GM12878 (cell line): ENCODE results near the gene LAMC3. TPM values are rescaled to one million over a fixed set of nuclear protein-coding genes. Genes with fewer than 3 reads are reported as not detected.
A peak's percentile ranks its signal among the peaks of the same experiment; 100 is the strongest.

Experiments used
- ATAC-seq: fragments of 200-7000 bp; cut with Tn5 transposase; 3 replicates; pipeline ENCODE4 v1.9.1; 2020; ENCODE audit warnings: mild to moderate bottlenecking, moderate library complexity
- BruUV-seq: library from RNA; stranded (reverse); fragments of 400-500 nt; replicated peaks from 2 replicates; lab custom pipeline; 2021; lab: Mats Ljungman, UMichigan
- CTCF ChIA-PET: fragments of 300-600 bp; sonication (Branson Sonifier 250); formaldehyde crosslinking; extraction: SDS; loops from one replicate; lab custom pipeline; 2021; ENCODE audit warnings: inconsistent platforms; lab: Yijun Ruan, JAX
- POLR2A ChIA-PET: fragments of 350-600 bp; formaldehyde crosslinking; extraction: SDS; loops from one replicate; lab custom pipeline; 2021; ENCODE audit warnings: inconsistent platforms; lab: Charles Lee
- RAD21 ChIA-PET: fragments of 300-600 bp; sonication (Branson Sonifier 250); formaldehyde crosslinking; loops from one replicate; lab custom pipeline; 2023; ENCODE audit warnings: antibody characterized with exemption; ENCODE audit not compliant: unreplicated experiment; lab: Charles Lee
- SMC1A ChIA-PET: fragments of 300-600 bp; sonication (Branson Sonifier 250); formaldehyde crosslinking; loops from one replicate; lab custom pipeline; 2023; ENCODE audit not compliant: unreplicated experiment, uncharacterized antibody; lab: Charles Lee
- DNase-seq: peaks from one replicate; pipeline ENCODE4 v3.0.0-alpha.2; 2011; ENCODE audit warnings: low read depth, low spot score
- FAIRE-seq: peaks from 3 replicates; lab custom pipeline; 2011; peaks lifted over from hg19 to GRCh38; lab: Jason Lieb, UNC
- H2AFZ ChIP-seq: 2 replicates; pipeline ENCODE4 v1.6.0; 2011; ENCODE audit warnings: low read depth, low read length, control low read depth; ENCODE audit not compliant: control insufficient read depth
- H3K27ac ChIP-seq: 2 replicates; pipeline ENCODE4 v1.5.1; 2011; ENCODE audit warnings: control low read depth; ENCODE audit not compliant: control insufficient read depth, insufficient read depth
- H3K27me3 ChIP-seq, 2 experiments: replicated peaks in 1 of 2; 2 replicates each; pipeline versions ENCODE4 v1.6.0 to v1.6.1; 2011; ENCODE audit warnings: low read length in 1 of 2; ENCODE audit not compliant: control insufficient read depth in 2 of 2, insufficient read depth in 2 of 2
- H3K36me3 ChIP-seq, 2 experiments: 2 replicates each; pipeline ENCODE4 v1.5.1; 2011; ENCODE audit warnings: low read length in 1 of 2; ENCODE audit not compliant: control insufficient read depth in 2 of 2, insufficient read depth in 2 of 2
- H3K4me1 ChIP-seq: 2 replicates; pipeline ENCODE4 v1.6.1; 2011; ENCODE audit warnings: mild to moderate bottlenecking, low read length, moderate library complexity, mixed read lengths; ENCODE audit not compliant: control insufficient read depth, insufficient read depth
- H3K4me2 ChIP-seq: 2 replicates; pipeline ENCODE4 v1.6.0; 2011; ENCODE audit warnings: control low read depth; ENCODE audit not compliant: control insufficient read depth, insufficient read depth
- H3K4me3 ChIP-seq: fragments of 200-600 bp; sonication (generic); 2 replicates; pipeline ENCODE4 v1.5.1; 2016
- H3K79me2 ChIP-seq: 2 replicates; pipeline ENCODE4 v1.6.0; 2011; ENCODE audit warnings: low read length; ENCODE audit not compliant: control insufficient read depth, insufficient read depth
- H3K9ac ChIP-seq: 2 replicates; pipeline ENCODE4 v1.8.0; 2011; ENCODE audit warnings: low read length, control low read depth, mixed read lengths; ENCODE audit not compliant: control insufficient read depth, insufficient read depth
- H3K9me3 ChIP-seq: replicated peaks from 3 replicates; pipeline ENCODE4 v1.5.1; 2011; ENCODE audit warnings: mild to moderate bottlenecking, low read length; ENCODE audit not compliant: control insufficient read depth, insufficient read depth
- H4K20me1 ChIP-seq: 2 replicates; pipeline ENCODE4 v1.6.0; 2011; ENCODE audit not compliant: control insufficient read depth, insufficient read depth
- ASH2L ChIP-seq: fragments of 300-600, 200-600 bp; sonication (generic); IDR thresholded peaks from 2 replicates; pipeline ENCODE4 v1.6.1; 2017; ENCODE audit warnings: low read depth, mild to moderate bottlenecking, borderline replicate concordance
- FOS ChIP-seq: IDR thresholded peaks from 3 replicates; pipeline ENCODE4 v1.6.1; 2011; ENCODE audit warnings: borderline replicate concordance; ENCODE audit not compliant: insufficient read length; ENCODE audit errors: extremely low read depth
- GATAD2B ChIP-seq: fragments of 450-650 bp; conservative IDR thresholded peaks from 2 replicates; pipeline ENCODE4 v1.6.1; 2017; ENCODE audit warnings: low read depth, mild to moderate bottlenecking, moderate library complexity
- IRF5 ChIP-seq: fragments of 450-650 bp; IDR thresholded peaks from 2 replicates; pipeline ENCODE4 v1.6.1; 2017; ENCODE audit warnings: borderline replicate concordance
- KLF5 ChIP-seq: fragments of 450-650 bp; IDR thresholded peaks from 2 replicates; pipeline ENCODE4 v1.6.1; 2014; ENCODE audit warnings: mild to moderate bottlenecking; ENCODE audit not compliant: partially characterized antibody
- NFXL1 ChIP-seq: fragments of 450-650 bp; IDR thresholded peaks from 2 replicates; pipeline ENCODE4 v1.6.1; 2017; ENCODE audit warnings: antibody characterized with exemption, mild to moderate bottlenecking, borderline replicate concordance
- PAX5 ChIP-seq: IDR thresholded peaks from 2 replicates; pipeline ENCODE4 v1.6.1; 2011; ENCODE audit warnings: low read depth, low read length, borderline replicate concordance
- PML ChIP-seq: IDR thresholded peaks from 2 replicates; pipeline ENCODE4 v1.6.1; 2012; ENCODE audit warnings: low read length, inconsistent platforms
- TAF1 ChIP-seq: IDR thresholded peaks from 2 replicates; pipeline ENCODE4 v1.6.1; 2011; ENCODE audit warnings: mild to moderate bottlenecking, low read depth, low read length, borderline replicate concordance
- YY1 ChIP-seq: IDR thresholded peaks from 2 replicates; pipeline ENCODE4 v1.6.1; 2011; ENCODE audit warnings: low read depth, mild to moderate bottlenecking, low read length
- WGBS: methylation state at CpG from one replicate; pipeline ENCODE4 v1.1.6; 2016; ENCODE audit warnings: low lambda C conversion rate; ENCODE audit not compliant: insufficient replicate concordance, insufficient coverage; ENCODE audit errors: missing lambda C conversion rate; 5-methylcytosine and 5-hydroxymethylcytosine counted together
- in situ Hi-C: fragments of 300-500 bp; cut with MboI; formaldehyde crosslinking; loops from 9 replicates; pipeline ENCODE4 v1.14.3; 2018; ENCODE audit warnings: mixed read lengths
- intact Hi-C: fragments of 100-400 bp; cut with micrococcal nuclease; formaldehyde crosslinking; loops from one replicate; pipeline ENCODE4 v1.14.2; 2022; ENCODE audit not compliant: unreplicated experiment
- polyA plus RNA-seq, 11 experiments: library from polyadenylated mRNA; depleted of rRNA in 4 of 11; unstranded in 6 of 11; stranded (reverse) in 5 of 11; fragments of >200 nt; fragmentation: Nextera tagmentation in 4 of 11; fragmentation: Illumina TruSeq in 1 of 11; extraction: Ambion mirVana in 4 of 11; extraction: Trizol in 1 of 11; gene quantifications; 1 replicate in 1 of 11; 2 replicates in 10 of 11; pipeline versions ENCODE4 v1.2.1 to v1.2.3, GENCODE V29; 2011 to 2016; ENCODE audit warnings: inconsistent platforms in 2 of 11, missing spikeins in 2 of 11, low read depth in 1 of 11
- total RNA-seq, 4 experiments: library from RNA; depleted of rRNA in 3 of 4; stranded (reverse); fragments of >200 nt in 3 of 4; fragmentation: Illumina TruSeq in 1 of 4; extraction: Trizol in 1 of 4; gene quantifications; 2 replicates each; pipeline versions ENCODE4 v1.2.1 to v1.2.3, GENCODE V29; 2013 to 2021
- TF ChIP-seq, protein P1 (sequence below): fragments of 450-650 bp; IDR thresholded peaks from 2 replicates; pipeline ENCODE4 v1.6.1; 2017; ENCODE audit warnings: mild to moderate bottlenecking, low read depth, inconsistent platforms; ENCODE audit not compliant: poor library complexity, severe bottlenecking
- TF ChIP-seq, protein P2 (sequence below): IDR thresholded peaks from 2 replicates; pipeline ENCODE4 v1.6.1; 2012; ENCODE audit warnings: improper control_type of control experiment, low read depth, low read length; ENCODE audit not compliant: insufficient replicate concordance

Gene LAMC3
- total and polyA plus RNA-seq, 10 of the 15 experiments (the other 5 are each of a cell fraction or from before 2014, with no cell fraction given): under 0.01 to 0.08 TPM; not detected in 8

DNA sequence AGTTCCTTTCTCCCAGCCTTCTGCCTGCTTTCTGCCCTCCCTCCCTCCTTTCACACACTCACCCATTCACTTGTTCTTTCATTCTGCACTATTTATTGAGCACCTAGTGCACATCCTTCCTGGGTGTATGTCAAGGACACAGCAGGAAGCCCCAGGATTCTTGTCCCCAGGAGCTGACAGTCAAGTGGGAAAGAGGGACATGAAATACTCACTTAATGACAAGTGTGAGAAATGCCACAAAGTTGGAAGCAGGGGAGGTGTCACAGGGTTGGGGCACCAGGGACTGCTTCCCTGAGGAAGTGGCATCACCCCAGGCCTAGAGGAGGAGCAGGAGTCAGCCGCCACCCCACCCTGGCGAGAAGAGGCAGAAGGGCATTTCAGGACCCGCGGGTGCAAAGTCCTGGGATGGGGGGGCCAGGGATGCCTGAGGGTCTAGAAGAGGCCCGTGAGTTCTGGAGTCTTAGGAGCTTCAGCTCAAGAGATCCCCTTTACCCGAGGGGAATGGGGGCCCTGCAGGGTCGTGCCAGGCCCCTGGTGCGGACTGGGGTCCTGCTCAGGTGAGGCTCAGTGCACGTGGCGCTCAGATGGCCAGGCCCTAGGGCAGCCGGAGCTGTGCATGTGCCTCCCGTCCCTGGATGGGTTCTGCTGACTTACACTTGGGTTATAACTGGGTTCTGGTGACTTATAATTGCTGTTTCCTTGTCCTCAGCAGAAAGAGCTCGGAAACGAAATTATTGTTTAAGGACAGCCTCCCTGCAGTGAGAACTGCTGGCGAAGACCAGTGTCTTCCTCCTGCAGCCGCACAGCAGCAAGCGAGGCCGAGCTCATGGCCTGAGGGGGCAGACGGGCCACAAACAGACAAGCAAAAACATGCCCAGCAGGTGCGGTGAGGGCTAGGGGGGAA lies 16.9 kb upstream of the LAMC3 start:
- H3K27me3 ChIP-seq: no peaks in the 10 kb centered on the region; a peak in 1 of 4 replicates
- H3K9me3 ChIP-seq: no peaks in the 10 kb centered on the region
- POLR2A ChIA-PET: no interaction called here
- DNase-seq (no peak), FAIRE-seq (no peak), ATAC-seq (peak; percentile 19; the same call in 2 of the 3 replicates)
- no peaks in the 10 kb centered on the region for H4K20me1 ChIP-seq
- no peak overlapping the region for H2AFZ ChIP-seq
- H3K9ac ChIP-seq: no peak overlapping the region
- WGBS: 37% methylated on average over 20 of the region's 20 CpGs
- no peaks in the 10 kb centered on the region for H3K79me2 ChIP-seq
- H3K27ac ChIP-seq: no peak overlapping the region
- RAD21 ChIA-PET: no interaction called here
- intact Hi-C loops: no loop called here
- H3K36me3 ChIP-seq: no peaks in the 10 kb centered on the region
- CTCF ChIA-PET: interaction anchor here (0.8 kb wide), 1 partner anchor 123 kb away, joined by 3 read pairs; no protein-coding TSS in a partner anchor
- SMC1A ChIA-PET: interaction anchor here (1.2 kb wide), 1 partner anchor 65 kb away, joined by 3 read pairs; no protein-coding TSS in a partner anchor
- H3K4me1 ChIP-seq: no peaks in the 10 kb centered on the region
- in situ Hi-C loops: no loop called here
- H3K4me2 ChIP-seq: no peak overlapping the region
- BruUV-seq: no TSS peak
- H3K4me3 ChIP-seq: no peak overlapping the region
- TF ChIP-seq, protein P1, sequence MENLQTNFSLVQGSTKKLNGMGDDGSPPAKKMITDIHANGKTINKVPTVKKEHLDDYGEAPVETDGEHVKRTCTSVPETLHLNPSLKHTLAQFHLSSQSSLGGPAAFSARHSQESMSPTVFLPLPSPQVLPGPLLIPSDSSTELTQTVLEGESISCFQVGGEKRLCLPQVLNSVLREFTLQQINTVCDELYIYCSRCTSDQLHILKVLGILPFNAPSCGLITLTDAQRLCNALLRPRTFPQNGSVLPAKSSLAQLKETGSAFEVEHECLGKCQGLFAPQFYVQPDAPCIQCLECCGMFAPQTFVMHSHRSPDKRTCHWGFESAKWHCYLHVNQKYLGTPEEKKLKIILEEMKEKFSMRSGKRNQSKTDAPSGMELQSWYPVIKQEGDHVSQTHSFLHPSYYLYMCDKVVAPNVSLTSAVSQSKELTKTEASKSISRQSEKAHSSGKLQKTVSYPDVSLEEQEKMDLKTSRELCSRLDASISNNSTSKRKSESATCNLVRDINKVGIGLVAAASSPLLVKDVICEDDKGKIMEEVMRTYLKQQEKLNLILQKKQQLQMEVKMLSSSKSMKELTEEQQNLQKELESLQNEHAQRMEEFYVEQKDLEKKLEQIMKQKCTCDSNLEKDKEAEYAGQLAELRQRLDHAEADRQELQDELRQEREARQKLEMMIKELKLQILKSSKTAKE: no peak
- TF ChIP-seq TAF1 (no peak), GATAD2B (no peak), PAX5 (no peak), ASH2L (no peak), YY1 (no peak), NFXL1 (no peak), KLF5 (no peak), PML (no peak), IRF5 (no peak), FOS (no peak)
- TF ChIP-seq, protein P2, sequence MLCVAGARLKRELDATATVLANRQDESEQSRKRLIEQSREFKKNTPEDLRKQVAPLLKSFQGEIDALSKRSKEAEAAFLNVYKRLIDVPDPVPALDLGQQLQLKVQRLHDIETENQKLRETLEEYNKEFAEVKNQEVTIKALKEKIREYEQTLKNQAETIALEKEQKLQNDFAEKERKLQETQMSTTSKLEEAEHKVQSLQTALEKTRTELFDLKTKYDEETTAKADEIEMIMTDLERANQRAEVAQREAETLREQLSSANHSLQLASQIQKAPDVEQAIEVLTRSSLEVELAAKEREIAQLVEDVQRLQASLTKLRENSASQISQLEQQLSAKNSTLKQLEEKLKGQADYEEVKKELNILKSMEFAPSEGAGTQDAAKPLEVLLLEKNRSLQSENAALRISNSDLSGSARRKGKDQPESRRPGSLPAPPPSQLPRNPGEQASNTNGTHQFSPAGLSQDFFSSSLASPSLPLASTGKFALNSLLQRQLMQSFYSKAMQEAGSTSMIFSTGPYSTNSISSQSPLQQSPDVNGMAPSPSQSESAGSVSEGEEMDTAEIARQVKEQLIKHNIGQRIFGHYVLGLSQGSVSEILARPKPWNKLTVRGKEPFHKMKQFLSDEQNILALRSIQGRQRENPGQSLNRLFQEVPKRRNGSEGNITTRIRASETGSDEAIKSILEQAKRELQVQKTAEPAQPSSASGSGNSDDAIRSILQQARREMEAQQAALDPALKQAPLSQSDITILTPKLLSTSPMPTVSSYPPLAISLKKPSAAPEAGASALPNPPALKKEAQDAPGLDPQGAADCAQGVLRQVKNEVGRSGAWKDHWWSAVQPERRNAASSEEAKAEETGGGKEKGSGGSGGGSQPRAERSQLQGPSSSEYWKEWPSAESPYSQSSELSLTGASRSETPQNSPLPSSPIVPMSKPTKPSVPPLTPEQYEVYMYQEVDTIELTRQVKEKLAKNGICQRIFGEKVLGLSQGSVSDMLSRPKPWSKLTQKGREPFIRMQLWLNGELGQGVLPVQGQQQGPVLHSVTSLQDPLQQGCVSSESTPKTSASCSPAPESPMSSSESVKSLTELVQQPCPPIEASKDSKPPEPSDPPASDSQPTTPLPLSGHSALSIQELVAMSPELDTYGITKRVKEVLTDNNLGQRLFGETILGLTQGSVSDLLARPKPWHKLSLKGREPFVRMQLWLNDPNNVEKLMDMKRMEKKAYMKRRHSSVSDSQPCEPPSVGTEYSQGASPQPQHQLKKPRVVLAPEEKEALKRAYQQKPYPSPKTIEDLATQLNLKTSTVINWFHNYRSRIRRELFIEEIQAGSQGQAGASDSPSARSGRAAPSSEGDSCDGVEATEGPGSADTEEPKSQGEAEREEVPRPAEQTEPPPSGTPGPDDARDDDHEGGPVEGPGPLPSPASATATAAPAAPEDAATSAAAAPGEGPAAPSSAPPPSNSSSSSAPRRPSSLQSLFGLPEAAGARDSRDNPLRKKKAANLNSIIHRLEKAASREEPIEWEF: no peak
